NCI-H146 (cell line): ENCODE data around the gene FILIP1L.
"Not testable (repeated sequence)": the region's sequence is repeated elsewhere in the genome, so short reads cannot be mapped to it uniquely, and the experiment has no call there.

Source experiments
- DNase-seq: peaks from one replicate; lab custom pipeline; 2025; lab: John Stamatoyannopoulos, UW

FILIP1L gene

GRCh38 chr3:100073714-100074307 lies 40.5 kb downstream of the FILIP1L start:
- DNase-seq: no peak

GRCh38 chr3:100073049-100073713 lies 41.1 kb downstream of the FILIP1L start:
- no peak for DNase-seq

- no peak for DNase-seq
Observed at GRCh38 chr3:100072326-100073048, 41.8 kb downstream of the FILIP1L start.

GRCh38 chr3:100069472-100069871 lies 44.8 kb downstream of the FILIP1L start:
- DNase-seq: no peak

GRCh38 chr3:100068826-100069225 lies 45.5 kb downstream of the FILIP1L start:
- peak; percentile 76 for DNase-seq

GRCh38 chr3:100067589-100067988 lies 46.7 kb downstream of the FILIP1L start:
- no peak for DNase-seq

- DNase-seq: no peak
Observed at GRCh38 chr3:100063929-100064461, 50.3 kb downstream of the FILIP1L start.

- DNase-seq: no peak
Observed at GRCh38 chr3:100062665-100063064, 51.6 kb downstream of the FILIP1L start.

GRCh38 chr3:100060685-100061484 lies 53.4 kb downstream of the FILIP1L start:
- no peak for DNase-seq

- no peak for DNase-seq
Observed at GRCh38 chr3:100059472-100059871, 54.8 kb downstream of the FILIP1L start.

- no peak for DNase-seq
Observed at GRCh38 chr3:100057716-100058575, 56.4 kb downstream of the FILIP1L start.

- DNase-seq: no peak
Observed at GRCh38 chr3:100053951-100054620, 60.2 kb downstream of the FILIP1L start.

- not testable (repeated sequence) for DNase-seq
Observed at GRCh38 chr3:100051513-100051912, 62.8 kb downstream of the FILIP1L start.

GRCh38 chr3:100048248-100048647 lies 66.1 kb downstream of the FILIP1L start:
- no peak for DNase-seq

- DNase-seq: no peak
Observed at GRCh38 chr3:100047455-100048141, 66.7 kb downstream of the FILIP1L start.

GRCh38 chr3:100046986-100047385 lies 67.3 kb downstream of the FILIP1L start:
- no peak for DNase-seq

GRCh38 chr3:100045696-100046095 lies 68.6 kb downstream of the FILIP1L start:
- DNase-seq: no peak

GRCh38 chr3:100044369-100044768 lies 69.9 kb downstream of the FILIP1L start:
- DNase-seq: no peak

- DNase-seq: no peak
Observed at GRCh38 chr3:100043271-100043670, 71.0 kb downstream of the FILIP1L start.
